GM21576 (cell line): ENCODE data around the gene CLEC3A.
"Not testable (repeated sequence)": the region's sequence is repeated elsewhere in the genome, so short reads cannot be mapped to it uniquely, and the experiment has no call there.

Experiments
- ATAC-seq: cut with Tn5 transposase; IDR thresholded peaks from one replicate; pipeline ENCODE4 v1.9.1; 2021; ENCODE audit warnings: mild to moderate bottlenecking, moderate library complexity; ENCODE audit not compliant: unreplicated experiment

Gene CLEC3A

DNA sequence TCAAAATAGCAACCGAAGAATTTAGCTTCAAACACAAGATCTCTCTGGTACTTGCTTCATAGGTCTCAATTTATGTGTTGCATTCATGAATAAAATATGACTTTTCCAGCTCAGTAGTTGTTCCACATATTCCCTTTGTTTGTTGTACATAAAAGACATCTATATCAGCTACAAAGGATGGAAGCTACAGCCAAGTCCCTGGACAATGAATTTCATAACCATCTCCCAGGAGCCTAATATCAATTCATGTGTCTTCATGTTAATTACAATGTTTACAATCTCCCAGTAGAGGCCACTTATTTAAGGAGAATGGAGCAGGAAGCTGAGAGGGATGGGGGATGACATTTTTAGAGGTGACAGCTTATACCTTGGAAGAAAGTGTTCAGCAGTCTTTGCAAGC lies 3.3 kb downstream of the CLEC3A start:
- no peak for ATAC-seq

DNA sequence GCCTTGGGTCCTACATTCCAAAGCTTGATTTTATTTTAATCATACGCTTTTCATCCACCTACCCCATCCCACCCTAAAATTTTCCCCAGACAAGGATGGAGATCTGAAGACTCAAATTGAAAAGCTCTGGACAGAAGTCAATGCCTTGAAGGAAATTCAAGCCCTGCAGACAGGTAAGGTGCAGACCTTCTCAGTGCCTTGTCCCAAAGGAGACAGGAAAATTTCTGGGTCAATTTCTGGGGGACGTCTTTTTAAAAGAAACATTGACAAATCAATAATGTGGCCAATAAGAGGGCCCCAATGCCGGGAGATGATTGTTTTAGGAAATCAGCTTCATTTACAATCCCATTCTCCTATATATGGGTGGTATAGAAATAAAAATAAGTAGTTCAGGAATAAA lies 5.7 kb downstream of the CLEC3A start:
- no peak for ATAC-seq

DNA sequence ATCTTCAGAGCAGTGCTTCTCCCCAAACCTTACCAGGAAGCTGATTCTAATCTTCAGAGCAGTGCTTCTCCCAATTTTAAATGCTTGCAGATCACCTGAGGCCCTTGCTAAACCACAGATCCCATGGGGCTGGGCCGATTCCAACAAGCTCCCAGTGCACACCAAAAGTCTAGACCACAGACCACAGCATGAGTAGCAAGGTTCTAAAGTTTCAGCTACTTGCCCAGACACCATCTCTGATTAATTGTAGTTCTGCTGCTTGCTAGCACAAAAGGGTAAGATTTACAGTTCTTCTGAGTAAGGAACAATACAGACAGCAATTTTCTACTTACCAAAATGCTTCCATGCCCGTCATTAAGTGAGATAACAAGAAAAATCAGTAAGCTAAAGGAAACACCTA lies 12.2 kb downstream of the CLEC3A start:
- ATAC-seq: no peak

DNA sequence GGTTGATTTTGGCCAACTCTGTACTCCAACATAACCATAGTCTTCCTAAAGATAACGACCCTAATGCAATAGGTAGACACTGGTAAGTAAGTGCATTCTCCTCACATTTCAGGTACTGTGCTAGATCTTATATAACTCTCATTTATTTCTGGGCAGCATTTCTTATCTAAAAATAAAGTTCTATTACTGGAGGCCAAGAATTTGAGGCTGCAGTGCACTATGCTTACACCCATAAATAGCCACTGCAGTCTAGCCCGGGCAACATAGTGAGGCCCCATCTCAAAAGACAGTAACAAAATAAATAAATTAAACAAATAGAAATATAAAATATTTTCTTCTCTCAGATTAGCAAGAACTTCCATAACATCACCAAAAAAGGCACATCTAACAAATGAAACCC lies 12.7 kb downstream of the CLEC3A start:
- no peak for ATAC-seq

DNA sequence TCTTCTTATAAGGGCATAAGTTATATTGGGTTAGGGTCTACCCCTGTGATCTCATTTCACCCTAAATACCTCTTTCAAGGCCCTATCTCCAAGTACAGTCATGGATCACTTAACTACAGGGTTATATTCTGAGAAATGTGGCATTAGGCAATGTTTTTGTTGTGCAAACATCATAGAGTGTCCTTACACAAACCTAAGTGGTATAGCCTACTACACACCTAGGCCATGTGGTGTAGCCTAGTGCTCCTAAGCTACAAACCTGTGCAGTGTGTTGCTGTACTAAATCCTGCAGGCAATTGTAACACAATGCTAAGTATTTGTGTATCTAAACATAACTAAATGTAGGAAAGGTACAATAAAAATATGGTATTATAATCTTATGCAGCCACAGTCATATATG lies 18.0 kb downstream of the CLEC3A start:
- no peak for ATAC-seq

DNA sequence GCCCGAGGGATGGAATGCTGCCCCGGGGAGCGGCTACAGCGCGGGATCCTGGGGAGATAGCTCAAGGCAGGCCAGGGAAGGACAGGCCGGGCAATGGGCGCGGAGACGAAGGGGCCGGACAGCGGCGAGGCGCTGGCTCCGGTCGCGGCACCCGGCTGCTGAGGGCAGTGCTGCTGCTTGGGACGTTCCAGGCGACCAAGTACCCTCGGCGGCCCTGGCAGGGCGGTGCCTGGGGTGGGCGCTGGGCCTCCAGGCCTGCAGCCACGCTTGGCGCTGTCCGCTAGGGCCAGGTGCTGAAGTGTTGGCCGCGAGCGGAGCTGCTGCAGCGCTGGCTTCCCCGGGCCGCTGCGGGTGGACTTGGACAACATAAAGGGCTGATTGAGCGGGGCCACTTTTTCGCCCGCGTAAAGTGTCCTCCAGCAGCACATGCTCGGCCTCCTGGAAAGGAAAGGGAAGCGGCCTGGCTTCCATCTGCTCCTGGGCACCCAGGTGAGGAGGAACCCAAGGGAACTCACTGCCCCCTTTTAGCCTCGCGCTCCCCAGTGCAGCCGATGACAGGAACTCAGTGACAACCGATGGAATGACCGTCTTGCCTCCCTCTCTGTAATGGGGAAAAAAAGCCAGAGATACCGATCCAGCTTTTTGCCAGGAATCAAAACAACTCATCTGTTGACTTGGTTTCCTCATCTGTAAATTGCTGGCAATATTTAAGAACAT lies 23.7 kb downstream of the CLEC3A start:
- no peak for ATAC-seq

DNA sequence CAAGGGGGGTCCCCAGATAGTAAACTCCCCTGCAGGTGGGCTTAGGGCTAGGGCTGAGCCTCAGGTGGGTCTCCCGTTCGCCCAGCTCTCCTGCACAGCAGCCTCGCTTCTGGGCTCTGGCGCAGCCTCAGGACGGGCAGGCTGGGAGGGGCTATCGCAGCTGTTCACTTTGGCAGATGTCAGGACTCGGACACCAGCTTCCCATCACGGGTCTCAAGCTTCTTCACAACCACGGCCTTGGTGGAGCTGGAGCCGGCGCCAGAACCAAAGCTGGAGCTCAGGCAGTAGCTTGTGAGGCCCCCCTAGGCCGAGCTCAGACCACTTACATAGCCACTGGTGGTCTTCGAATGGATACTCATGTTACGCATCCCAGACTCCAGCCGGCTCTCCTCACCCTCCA lies 26.0 kb downstream of the CLEC3A start:
- no peak for ATAC-seq

DNA sequence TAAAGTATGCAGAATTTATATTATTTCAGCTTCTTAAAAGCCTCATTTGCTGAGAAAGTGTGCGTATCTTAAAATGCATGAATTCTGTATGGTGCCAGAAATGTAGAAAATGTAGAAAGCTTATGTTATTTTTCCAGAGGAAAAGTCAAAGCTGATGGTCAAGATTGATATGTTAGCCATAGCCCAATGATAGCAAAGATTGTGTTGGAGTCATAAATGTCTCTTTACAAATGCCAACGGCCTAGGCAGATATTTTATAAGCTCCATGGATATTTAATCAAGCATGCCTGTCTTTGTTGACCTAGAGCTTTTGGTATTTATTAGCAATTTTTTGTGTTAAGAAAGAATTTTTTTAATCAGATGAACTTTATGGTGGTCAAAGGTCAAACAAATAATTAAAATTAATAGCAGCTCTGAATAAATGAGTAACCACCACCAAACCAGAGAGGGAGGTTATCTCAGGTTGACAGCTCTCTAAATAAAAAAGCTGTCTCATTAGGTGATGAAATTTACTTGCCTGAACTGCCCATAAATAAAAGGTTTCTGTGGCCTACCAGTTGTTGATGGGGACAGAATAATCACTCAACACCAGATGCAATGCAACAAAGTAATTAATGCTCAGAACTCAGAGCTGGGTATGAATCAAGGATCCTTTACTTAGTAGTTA lies 28.5 kb downstream of the CLEC3A start:
- ATAC-seq: no peak

DNA sequence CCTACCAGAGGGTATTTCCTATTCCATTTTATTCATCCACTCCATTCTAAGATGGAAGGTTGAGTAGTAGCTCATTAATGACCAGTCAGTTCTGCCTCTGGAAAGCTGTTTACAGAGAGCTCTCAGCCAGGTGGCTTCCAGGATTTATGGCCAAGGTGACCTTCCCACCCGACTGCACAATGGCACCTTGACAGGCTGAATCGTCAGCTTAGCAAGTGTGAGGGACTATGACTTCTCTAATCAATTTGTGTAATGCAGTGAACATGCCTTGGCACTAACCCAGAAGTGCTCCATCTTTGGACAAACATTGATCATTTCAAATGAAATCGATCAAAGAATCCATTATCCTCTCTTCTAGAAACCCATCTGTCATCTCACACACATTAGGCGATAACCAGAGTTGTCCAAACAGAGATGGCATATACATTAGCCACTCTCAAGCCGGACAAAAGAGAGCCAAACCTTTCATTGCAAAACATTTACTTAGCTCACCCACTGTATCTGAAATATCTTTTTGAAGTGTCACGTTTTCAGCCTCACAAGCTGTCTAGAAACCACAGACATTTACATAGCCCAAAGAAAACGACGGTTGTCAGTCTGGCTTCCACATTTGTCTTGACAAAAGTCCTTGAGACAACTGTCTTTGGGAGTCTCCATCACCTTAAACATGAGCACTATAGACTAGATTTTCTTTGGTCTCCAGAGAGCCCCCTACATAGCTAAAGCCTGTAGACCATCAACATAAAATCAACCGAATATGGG lies 35.6 kb downstream of the CLEC3A start:
- no peak for ATAC-seq

DNA sequence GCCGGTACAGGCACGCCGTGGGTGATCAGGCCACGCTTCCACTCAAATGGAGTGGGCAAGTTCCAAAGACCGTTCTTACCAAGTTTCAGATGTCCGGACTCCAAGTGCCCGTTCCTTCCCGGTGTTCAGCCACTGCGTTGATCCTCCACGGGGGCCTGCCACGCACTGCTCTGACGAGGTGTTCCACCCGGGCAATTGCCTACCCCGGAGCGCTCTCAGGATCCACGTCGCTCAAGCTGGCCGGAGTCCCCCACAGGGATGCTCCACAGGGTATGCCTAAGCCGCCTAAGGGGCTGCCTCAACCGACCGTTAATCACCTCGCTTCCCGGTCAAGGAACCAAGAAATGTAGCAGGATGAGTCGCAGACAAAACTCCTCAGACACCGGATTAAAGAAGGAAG lies 37.5 kb downstream of the CLEC3A start:
- ATAC-seq: not testable (repeated sequence)

DNA sequence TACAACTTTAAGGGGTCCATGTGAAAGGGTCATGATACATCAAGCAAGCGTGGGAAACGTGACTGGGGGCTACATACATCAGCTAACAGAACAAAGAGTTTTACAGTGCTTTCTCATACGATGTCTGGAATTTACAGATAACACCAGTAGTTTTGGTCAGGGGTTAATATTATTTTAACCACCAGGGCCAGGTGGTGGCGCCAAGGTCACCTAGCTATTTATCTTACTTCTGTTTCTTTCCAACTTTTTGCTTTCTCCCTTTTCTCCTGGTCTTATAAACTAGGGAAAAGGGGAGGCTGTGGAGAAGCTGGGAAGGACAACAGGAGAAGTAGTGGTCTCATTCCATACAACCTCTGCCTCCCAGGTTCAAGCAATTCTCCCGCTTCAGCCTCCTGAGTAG lies 37.9 kb downstream of the CLEC3A start:
- no peak for ATAC-seq

DNA sequence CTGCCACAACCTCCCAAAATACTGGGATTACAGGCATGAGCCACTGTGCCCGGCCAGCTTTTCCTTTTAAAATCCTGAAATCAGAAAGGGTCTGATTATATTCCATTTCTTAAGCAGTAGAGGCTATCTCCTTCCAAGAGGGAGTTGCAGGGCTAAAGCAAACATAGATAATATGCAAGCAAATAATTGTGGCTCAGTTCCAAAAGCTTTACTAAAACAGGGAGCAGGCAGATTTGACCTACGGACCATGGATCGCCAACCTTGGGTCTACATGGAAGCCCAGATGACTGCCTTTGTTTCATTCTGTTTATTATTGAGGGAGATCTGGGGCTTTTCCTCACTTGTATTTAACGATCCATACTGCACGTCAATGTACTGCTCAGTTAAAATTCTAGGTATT lies 38.5 kb downstream of the CLEC3A start:
- ATAC-seq: no peak

DNA sequence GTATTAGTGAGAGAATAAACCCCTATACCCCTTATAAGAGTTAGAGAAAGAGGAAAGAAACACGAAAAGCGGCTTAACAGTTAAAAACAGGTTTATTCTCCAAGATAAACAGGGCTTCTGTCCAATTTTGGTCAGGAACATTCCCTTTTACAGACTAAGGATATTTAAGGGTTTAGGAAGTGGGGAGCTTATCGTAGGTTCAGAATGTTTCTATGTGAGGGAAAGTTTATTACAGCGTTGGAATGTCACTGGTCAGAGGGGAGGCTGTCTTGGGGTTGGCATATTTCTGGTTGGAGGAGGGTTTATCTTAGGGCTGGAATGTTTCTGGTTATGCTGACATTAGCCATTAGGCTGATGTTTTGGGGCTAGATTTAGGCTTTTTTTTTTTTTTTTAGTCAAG lies 43.0 kb downstream of the CLEC3A start:
- no peak for ATAC-seq

DNA sequence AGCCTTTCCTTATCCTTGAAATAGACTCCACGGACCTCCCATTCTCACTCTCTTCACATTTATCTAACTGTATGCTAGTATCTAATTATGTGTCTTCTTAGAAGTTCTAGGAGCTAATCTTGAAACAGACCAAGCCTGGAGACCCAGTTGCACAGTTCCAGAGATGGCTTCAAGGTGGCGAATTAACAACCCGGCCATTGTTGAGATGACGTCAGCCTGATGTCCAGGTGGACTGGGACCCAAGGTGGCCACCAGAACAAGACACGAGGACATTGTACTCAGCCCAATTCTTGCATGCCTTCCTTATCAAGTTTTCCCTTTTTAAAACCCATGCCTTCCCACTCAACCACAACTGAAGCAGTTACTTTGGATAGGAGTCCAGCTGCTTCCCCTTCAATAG lies 47.6 kb downstream of the CLEC3A start:
- ATAC-seq: no peak

DNA sequence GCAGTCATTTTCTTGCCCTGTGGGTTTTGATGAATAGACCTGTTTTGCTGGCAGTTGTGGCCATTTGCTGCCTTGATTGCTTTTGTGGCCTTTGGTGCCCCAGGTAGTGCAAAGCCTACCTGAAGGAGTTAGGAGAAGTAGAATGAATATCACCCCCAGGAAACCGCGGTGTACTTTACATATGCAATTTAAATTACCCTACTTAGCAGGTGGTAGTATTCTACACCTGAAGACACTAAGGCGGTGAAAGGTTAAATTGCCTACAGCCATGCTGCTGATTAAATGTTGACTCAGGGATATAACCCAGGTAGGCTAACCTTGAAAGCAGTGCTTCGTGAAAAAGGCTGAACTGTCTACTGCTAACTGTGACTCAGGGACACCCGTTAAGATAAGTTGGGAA lies 49.9 kb downstream of the CLEC3A start:
- ATAC-seq: no peak

DNA sequence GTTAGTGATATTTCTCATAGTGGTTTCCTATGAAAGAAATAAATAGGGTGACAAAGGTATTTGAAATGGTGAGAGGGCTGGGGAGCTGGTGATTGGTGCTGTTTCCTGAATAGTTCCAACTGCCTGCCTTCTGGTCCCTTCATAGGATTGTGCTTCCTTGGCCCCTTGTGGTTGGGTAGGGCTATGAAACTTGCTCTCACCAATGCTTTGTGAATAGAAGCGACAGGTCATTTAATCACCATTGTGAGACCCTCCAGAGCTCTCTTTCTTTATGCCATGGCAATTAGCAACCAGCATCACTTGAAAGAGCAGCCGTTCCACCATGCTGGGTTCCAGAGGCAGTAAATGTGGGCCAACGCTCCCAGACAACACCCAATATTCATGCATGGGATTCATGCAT lies 53.5 kb downstream of the CLEC3A start:
- no peak for ATAC-seq

DNA sequence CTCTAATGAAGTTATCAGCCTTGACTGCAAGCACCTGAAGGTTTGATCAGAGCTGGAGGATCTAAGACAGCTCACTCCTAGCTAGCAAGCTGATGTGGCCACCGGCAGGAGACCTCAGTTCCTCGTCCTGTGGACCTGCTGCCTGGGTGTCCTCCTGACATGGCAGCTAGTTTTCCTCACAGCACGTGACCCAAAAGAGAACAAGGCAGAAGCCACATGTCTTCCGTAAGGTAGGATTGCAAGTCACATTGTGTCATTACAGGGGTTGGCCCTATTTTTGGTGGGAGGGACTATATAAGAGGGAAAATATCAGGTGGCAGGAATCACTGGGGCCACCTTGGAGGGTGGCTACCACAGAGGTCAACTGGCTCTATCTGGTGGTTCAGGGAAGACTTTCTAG lies 59.0 kb downstream of the CLEC3A start:
- no peak for ATAC-seq
